Naive thymus-derived CD4-positive, alpha-beta T cell (primary cell): Measurements from ENCODE around the gene LHFPL3. TPM values are rescaled to one million over a fixed set of nuclear protein-coding genes. Genes with fewer than 3 reads are reported as not detected.

ENCODE experiments used
- ATAC-seq: fragments of 150-1000 bp; cut with Tn5 transposase; 2 replicates; pipeline ENCODE4 v1.10.0; 2021; ENCODE audit warnings: mild to moderate bottlenecking, moderate library complexity
- CTCF ChIA-PET: fragments of 350-600 bp; sonication (Branson Sonifier 250); formaldehyde crosslinking; loops from one replicate; lab custom pipeline; 2021; ENCODE audit warnings: antibody characterized with exemption; lab: Charles Lee
- POLR2A ChIA-PET: fragments of 350-600 bp; sonication (Branson Sonifier 250); formaldehyde crosslinking; loops from one replicate; lab custom pipeline; 2021; ENCODE audit warnings: antibody characterized with exemption, inconsistent platforms; lab: Charles Lee
- DNase-seq, 9 donors: peaks; one replicate each; pipeline versions ENCODE4 v3.0.0 to v3.0.0-alpha.2; 2020 to 2022; ENCODE audit warnings: mixed read lengths in 1 of 9
- H3K27ac ChIP-seq: one replicate; pipeline ENCODE4 v1.7.0; 2013; ENCODE audit warnings: mild to moderate bottlenecking, low read depth, low read length, moderate library complexity
- H3K27me3 ChIP-seq, 2 donors: one replicate each; pipeline ENCODE4 v1.7.0; 2013; ENCODE audit warnings: low read length in 2 of 2, mild to moderate bottlenecking in 2 of 2, moderate library complexity in 2 of 2; ENCODE audit not compliant: control insufficient read depth in 2 of 2, insufficient read depth in 2 of 2
- H3K36me3 ChIP-seq, 3 experiments: 1 replicate in 2 of 3; 2 replicates in 1 of 3; pipeline ENCODE4 v1.7.0; 2013; ENCODE audit warnings: low read length in 3 of 3, mild to moderate bottlenecking in 3 of 3, moderate library complexity in 1 of 3; ENCODE audit not compliant: insufficient read depth in 3 of 3, control insufficient read depth in 2 of 3
- H3K4me1 ChIP-seq, 2 donors: one replicate each; pipeline ENCODE4 v1.7.0; 2013; ENCODE audit warnings: low read length in 2 of 2, mild to moderate bottlenecking in 2 of 2, moderate library complexity in 1 of 2; ENCODE audit not compliant: control insufficient read depth in 2 of 2, insufficient read depth in 2 of 2
- H3K4me3 ChIP-seq: 2 replicates; pipeline ENCODE4 v1.7.0; 2013; ENCODE audit warnings: mild to moderate bottlenecking, low read length
- H3K9me3 ChIP-seq, 3 experiments: 1 replicate in 2 of 3; 2 replicates in 1 of 3; pipeline ENCODE4 v1.7.0; 2013; ENCODE audit warnings: low read length in 3 of 3; ENCODE audit not compliant: control insufficient read depth in 2 of 3
- H3K27ac Mint-ChIP-seq, 9 donors: one replicate each; pipeline ENCODE4 v1.8.0; 2020 to 2022; ENCODE audit warnings: mixed read lengths in 9 of 9, mild to moderate bottlenecking in 8 of 9, moderate library complexity in 5 of 9, inconsistent platforms in 2 of 9
- H3K27me3 Mint-ChIP-seq, 5 donors: one replicate each; pipeline ENCODE4 v1.8.0; 2021 to 2022; ENCODE audit warnings: mixed read lengths in 5 of 5, mild to moderate bottlenecking in 1 of 5
- H3K36me3 Mint-ChIP-seq, 5 donors: one replicate each; pipeline ENCODE4 v1.8.0; 2020 to 2022; ENCODE audit warnings: mixed read lengths in 5 of 5, mild to moderate bottlenecking in 3 of 5, inconsistent platforms in 1 of 5
- H3K4me1 Mint-ChIP-seq, 7 donors: one replicate each; pipeline ENCODE4 v1.8.0; 2020 to 2022; ENCODE audit warnings: mixed read lengths in 7 of 7, mild to moderate bottlenecking in 3 of 7, inconsistent platforms in 1 of 7
- H3K4me3 Mint-ChIP-seq, 10 donors: one replicate each; pipeline ENCODE4 v1.8.0; 2020 to 2022; ENCODE audit warnings: mild to moderate bottlenecking in 10 of 10, mixed read lengths in 10 of 10, moderate library complexity in 6 of 10, inconsistent platforms in 2 of 10
- H3K9me3 Mint-ChIP-seq, 11 donors: one replicate each; pipeline ENCODE4 v1.8.0; 2020 to 2022; ENCODE audit warnings: mixed read lengths in 11 of 11, mild to moderate bottlenecking in 4 of 11, inconsistent platforms in 1 of 11, moderate library complexity in 1 of 11
- intact Hi-C, 2 donors: fragments of 100-400 bp; cut with micrococcal nuclease; formaldehyde crosslinking; loops; one replicate each; pipeline ENCODE4 v1.15.1; 2023
- polyA plus RNA-seq, 2 donors: library from polyadenylated mRNA; unstranded; fragments of 300-500 nt; fragmentation: Illumina TruSeq; gene quantifications; one replicate each; pipeline ENCODE4 v1.2.3, GENCODE V29; 2021
- total RNA-seq, 6 experiments: library from RNA in 5 of 6; stranded (reverse) in 5 of 6; gene quantifications; 1 replicate in 5 of 6; 2 replicates in 1 of 6; pipeline ENCODE4 v1.2.3 and lab custom pipeline; 2021 to 2026

Gene LHFPL3
- total and polyA plus RNA-seq, 7 experiments from 2014 or later: not detected

- H3K27ac ChIP-seq: no peak overlapping the region
- Mint-ChIP-seq H3K36me3 (no peaks in the 10 kb centered on the region), H3K27ac (no peak overlapping the region), H3K4me1 (peaks cover 0 to 2% (median 0%) of the 10 kb centered on the region in 7 donors), H3K9me3 (peaks cover 0 to 7% (median 0%) of the 10 kb centered on the region in 11 donors), H3K4me3 (no peak overlapping the region), H3K27me3 (peaks cover 5 to 19% (median 8%) of the 10 kb centered on the region in 5 donors)
- ChIA-PET CTCF (no interaction called here), POLR2A (no interaction called here)
- no peak overlapping the region for H3K4me3 ChIP-seq
- H3K27me3 ChIP-seq: no peaks in the 10 kb centered on the region
- no peaks in the 10 kb centered on the region for H3K36me3 ChIP-seq
- DNase-seq (no peak), ATAC-seq (no peak)
- intact Hi-C loops: no loop called here
- no peaks in the 10 kb centered on the region for H3K4me1 ChIP-seq
- H3K9me3 ChIP-seq: no peaks in the 10 kb centered on the region
Observed at GRCh38 chr7:104363355-104363754, 35.0 kb downstream of the LHFPL3 start.

GRCh38 chr7:104366390-104366789 lies 38.0 kb downstream of the LHFPL3 start:
- no peaks in the 10 kb centered on the region for H3K36me3 Mint-ChIP-seq
- intact Hi-C loops: no loop called here
- no peak overlapping the region for H3K4me3 Mint-ChIP-seq
- H3K4me1 Mint-ChIP-seq: no peaks in the 10 kb centered on the region
- Histone ChIP-seq H3K9me3 (no peaks in the 10 kb centered on the region), H3K4me3 (no peak overlapping the region), H3K27ac (no peak overlapping the region), H3K27me3 (no peaks in the 10 kb centered on the region), H3K36me3 (no peaks in the 10 kb centered on the region), H3K4me1 (no peaks in the 10 kb centered on the region)
- DNase-seq (no peak), ATAC-seq (no peak)
- ChIA-PET POLR2A (no interaction called here), CTCF (no interaction called here)
- H3K27ac Mint-ChIP-seq: no peak overlapping the region
- peaks cover 4 to 14% (median 6%) of the 10 kb centered on the region in 5 donors for H3K27me3 Mint-ChIP-seq
- peaks cover 0 to 7% (median 0%) of the 10 kb centered on the region in 11 donors for H3K9me3 Mint-ChIP-seq

- H3K36me3 Mint-ChIP-seq: no peaks in the 10 kb centered on the region
- ChIA-PET POLR2A (no interaction called here), CTCF (no interaction called here)
- DNase-seq: no peak
- Histone ChIP-seq H3K9me3 (no peaks in the 10 kb centered on the region), H3K36me3 (no peaks in the 10 kb centered on the region), H3K4me3 (no peak overlapping the region), H3K4me1 (no peaks in the 10 kb centered on the region), H3K27ac (no peak overlapping the region), H3K27me3 (no peaks in the 10 kb centered on the region)
- no peak overlapping the region for H3K4me3 Mint-ChIP-seq
- no peak for ATAC-seq
- H3K9me3 Mint-ChIP-seq: peaks cover 0 to 7% (median 0%) of the 10 kb centered on the region in 11 donors
- no peaks in the 10 kb centered on the region for H3K4me1 Mint-ChIP-seq
- peaks cover 0 to 11% (median 2%) of the 10 kb centered on the region in 5 donors for H3K27me3 Mint-ChIP-seq
- H3K27ac Mint-ChIP-seq: no peak overlapping the region
- intact Hi-C loops: no loop called here
Observed at GRCh38 chr7:104367926-104368325, 39.5 kb downstream of the LHFPL3 start.

- no peaks in the 10 kb centered on the region for H3K36me3 Mint-ChIP-seq
- H3K4me3 Mint-ChIP-seq: no peak overlapping the region
- intact Hi-C loops: no loop called here
- POLR2A ChIA-PET: no interaction called here
- Histone ChIP-seq H3K27me3 (no peaks in the 10 kb centered on the region), H3K4me3 (no peak overlapping the region), H3K4me1 (no peaks in the 10 kb centered on the region), H3K27ac (no peak overlapping the region), H3K9me3 (no peaks in the 10 kb centered on the region), H3K36me3 (no peaks in the 10 kb centered on the region)
- no peaks in the 10 kb centered on the region for H3K4me1 Mint-ChIP-seq
- DNase-seq (no peak), ATAC-seq (no peak)
- H3K9me3 Mint-ChIP-seq: no peaks in the 10 kb centered on the region
- H3K27ac Mint-ChIP-seq: no peak overlapping the region
- H3K27me3 Mint-ChIP-seq: peaks cover 0 to 13% (median 0%) of the 10 kb centered on the region in 5 donors
- CTCF ChIA-PET: no interaction called here
Observed at GRCh38 chr7:104371216-104371979, 43.0 kb downstream of the LHFPL3 start.

- H3K4me3 ChIP-seq: no peak overlapping the region
- intact Hi-C loops: no loop called here
- H3K27me3 ChIP-seq: no peaks in the 10 kb centered on the region
- H3K27ac Mint-ChIP-seq: no peak overlapping the region
- no peaks in the 10 kb centered on the region for H3K4me1 Mint-ChIP-seq
- peaks cover 0 to 13% (median 0%) of the 10 kb centered on the region in 5 donors for H3K27me3 Mint-ChIP-seq
- no peaks in the 10 kb centered on the region for H3K36me3 ChIP-seq
- H3K4me1 ChIP-seq: no peaks in the 10 kb centered on the region
- no peak overlapping the region for H3K27ac ChIP-seq
- ATAC-seq: no peak
- no peaks in the 10 kb centered on the region for H3K9me3 Mint-ChIP-seq
- CTCF ChIA-PET: no interaction called here
- no peak overlapping the region for H3K4me3 Mint-ChIP-seq
- POLR2A ChIA-PET: no interaction called here
- no peaks in the 10 kb centered on the region for H3K36me3 Mint-ChIP-seq
- no peak for DNase-seq
- no peaks in the 10 kb centered on the region for H3K9me3 ChIP-seq
Observed at GRCh38 chr7:104371980-104372357, 43.6 kb downstream of the LHFPL3 start.

GRCh38 chr7:104382616-104383015 lies 54.2 kb downstream of the LHFPL3 start:
- Histone ChIP-seq H3K9me3 (peaks cover 0 to 2% (median 0%) of the 10 kb centered on the region in 3 experiments), H3K4me3 (no peak overlapping the region), H3K27ac (no peak overlapping the region), H3K27me3 (no peaks in the 10 kb centered on the region), H3K36me3 (no peaks in the 10 kb centered on the region), H3K4me1 (no peaks in the 10 kb centered on the region)
- Mint-ChIP-seq H3K9me3 (peaks cover 0 to 21% (median 10%) of the 10 kb centered on the region in 11 donors), H3K4me1 (no peaks in the 10 kb centered on the region), H3K4me3 (no peak overlapping the region), H3K36me3 (peaks cover 0 to 3% (median 0%) of the 10 kb centered on the region in 5 donors), H3K27ac (no peak overlapping the region), H3K27me3 (peaks cover 0 to 27% (median 10%) of the 10 kb centered on the region in 5 donors)
- CTCF ChIA-PET: no interaction called here
- no peak for DNase-seq
- POLR2A ChIA-PET: no interaction called here
- intact Hi-C loops: no loop called here
- no peak for ATAC-seq

GRCh38 chr7:104386943-104387342 lies 58.5 kb downstream of the LHFPL3 start:
- no peak overlapping the region for H3K27ac ChIP-seq
- Mint-ChIP-seq H3K4me1 (no peaks in the 10 kb centered on the region), H3K27me3 (peaks cover 0 to 17% (median 5%) of the 10 kb centered on the region in 5 donors), H3K4me3 (no peak overlapping the region), H3K36me3 (peaks cover 0 to 3% (median 0%) of the 10 kb centered on the region in 5 donors), H3K9me3 (peaks cover 0 to 41% (median 19%) of the 10 kb centered on the region in 11 donors), H3K27ac (no peak overlapping the region)
- no peaks in the 10 kb centered on the region for H3K27me3 ChIP-seq
- no peak for ATAC-seq
- H3K4me3 ChIP-seq: no peak overlapping the region
- intact Hi-C loops: no loop called here
- no peaks in the 10 kb centered on the region for H3K4me1 ChIP-seq
- CTCF ChIA-PET: no interaction called here
- H3K9me3 ChIP-seq: peaks cover 0 to 7% (median 0%) of the 10 kb centered on the region in 3 experiments
- POLR2A ChIA-PET: no interaction called here
- no peak for DNase-seq
- H3K36me3 ChIP-seq: no peaks in the 10 kb centered on the region
